Esophagus squamous epithelium (tissue), 5 donors: ENCODE data around the gene CRNN. TPM values are rescaled to one million over a fixed set of nuclear protein-coding genes. Genes with fewer than 3 reads are reported as not detected.

Experiments
- DNase-seq: peaks from one replicate; lab custom pipeline; 2025; lab: John Stamatoyannopoulos, UW
- H3K27ac ChIP-seq, 4 donors: fragments of 200-600 bp; sonication (generic); one replicate each; pipeline ENCODE4 v1.5.1; 2016 to 2019; ENCODE audit warnings: mild to moderate bottlenecking in 1 of 4
- H3K27me3 ChIP-seq, 4 donors: fragments of 200-600 bp; sonication (generic); 1 replicate in 3 of 4; 2 replicates in 1 of 4; pipeline versions ENCODE4 v1.5.1 to v1.6.0; 2017 to 2021; ENCODE audit warnings: antibody characterized with exemption in 1 of 4
- H3K36me3 ChIP-seq, 3 donors: fragments of 200-600 bp; sonication (generic); one replicate each; pipeline ENCODE4 v1.5.1; 2016 to 2019
- H3K4me1 ChIP-seq, 3 donors: fragments of 200-600 bp; sonication (generic); one replicate each; pipeline ENCODE4 v1.5.1; 2017 to 2019
- H3K4me3 ChIP-seq, 4 donors: fragments of 200-600 bp; sonication (generic); 1 replicate in 3 of 4; 2 replicates in 1 of 4; pipeline ENCODE4 v1.5.1; 2016 to 2019; ENCODE audit warnings: mild to moderate bottlenecking in 2 of 4, moderate library complexity in 1 of 4
- H3K9me3 ChIP-seq, 3 donors: fragments of 200-600 bp; sonication (generic); one replicate each; pipeline ENCODE4 v1.5.1; 2016 to 2019
- CTCF ChIP-seq, 6 experiments: fragments of 450-650 bp in 4 of 6; fragments of 200-600 bp in 2 of 6; sonication (generic) in 2 of 6; IDR thresholded peaks; one replicate each; pipeline ENCODE4 v1.5.1; 2016 to 2019; ENCODE audit warnings: antibody characterized with exemption in 6 of 6, mild to moderate bottlenecking in 4 of 6, moderate library complexity in 4 of 6
- POLR2A ChIP-seq, 4 donors: fragments of 450-650 bp; IDR thresholded peaks; one replicate each; pipeline ENCODE4 v1.6.1; 2017; ENCODE audit warnings: antibody characterized with exemption in 4 of 4, mild to moderate bottlenecking in 4 of 4, moderate library complexity in 3 of 4
- WGBS, 2 donors: methylation state at CpG; one replicate each; pipeline ENCODE4 v1.1.5; 2018; 5-methylcytosine and 5-hydroxymethylcytosine counted together
- intact Hi-C: fragments of 100-400 bp; cut with DNase I; formaldehyde crosslinking; loops from one replicate; pipeline ENCODE4 v1.15.0; 2022
- total RNA-seq, 4 donors: library from RNA; depleted of rRNA; stranded (reverse); fragments of >200 nt; gene quantifications; one replicate each; pipeline ENCODE4 v1.1.0, GENCODE V29; 2016
- donor health status: DM: yes; HTN: yes; CAD: no.

The CRNN gene
- total RNA-seq, 4 donors from 2014 or later = 1,263 to 5,310 (median 2,301) TPM

- no peak for DNase-seq
- Histone ChIP-seq H3K4me1 (peaks cover 29 to 78% (median 38%) of the 10 kb centered on the region in 3 donors), H3K27ac (peak overlapping the region in 3 of 4 donors; percentile 72 to 83 (median 83)), H3K36me3 (no peaks in the 10 kb centered on the region), H3K4me3 (no peak overlapping the region), H3K9me3 (no peaks in the 10 kb centered on the region), H3K27me3 (no peaks in the 10 kb centered on the region)
- WGBS, 2 donors = 46 to 49% methylated on average over 7 of the region's 8 CpGs
- TF ChIP-seq POLR2A (IDR thresholded peaks at IDR 0.05) = no peak
- intact Hi-C loops = no loop called here
Measured at GRCh38 chr1:152442301-152442700, 28.2 kb upstream of the CRNN start.

GRCh38 chr1:152441756-152442155 is 27.7 kb upstream of the CRNN start:
- Histone ChIP-seq H3K4me3 (no peak overlapping the region), H3K4me1 (peaks cover 27 to 78% (median 38%) of the 10 kb centered on the region in 3 donors), H3K36me3 (no peaks in the 10 kb centered on the region), H3K27ac (peak overlapping the region; percentile 64 to 83 (median 78)), H3K27me3 (no peaks in the 10 kb centered on the region), H3K9me3 (no peaks in the 10 kb centered on the region)
- DNase-seq = no peak
- WGBS, 2 donors = 77 to 100% methylated on average over 1 to 2 of the region's 2 CpGs
- intact Hi-C loops = no loop called here
- TF ChIP-seq CTCF (IDR thresholded peaks at IDR 0.05) (no peak), POLR2A (IDR thresholded peaks at IDR 0.05) (no peak)

GRCh38 chr1:152440635-152441471 is 26.8 kb upstream of the CRNN start:
- intact Hi-C loops = no loop called here
- DNase-seq = no peak
- Histone ChIP-seq H3K36me3 (no peaks in the 10 kb centered on the region), H3K4me3 (no peak overlapping the region), H3K27me3 (no peaks in the 10 kb centered on the region), H3K27ac (peak overlapping the region; percentile 6 to 83 (median 78)), H3K4me1 (peaks cover 27 to 80% (median 38%) of the 10 kb centered on the region in 3 donors), H3K9me3 (no peaks in the 10 kb centered on the region)
- whole genome bisulfite sequencing, 2 donors = 25 to 28% methylated on average over 14 to 16 of the region's 17 CpGs
- no peak for TF ChIP-seq POLR2A (IDR thresholded peaks at IDR 0.05)
- peak; percentile 66 to 96 (median 82) for TF ChIP-seq CTCF (IDR thresholded peaks at IDR 0.05)

GRCh38 chr1:152436593-152437496 is 22.8 kb upstream of the CRNN start:
- intact Hi-C loops = no loop called here
- no peaks in the 10 kb centered on the region for H3K27me3 ChIP-seq
- H3K36me3 ChIP-seq = no peaks in the 10 kb centered on the region
- H3K4me1 ChIP-seq = peaks cover 12 to 51% (median 24%) of the 10 kb centered on the region in 3 donors
- no peak overlapping the region for H3K4me3 ChIP-seq
- no peak for DNase-seq
- peak overlapping the region; percentile 61 to 88 (median 79) for H3K27ac ChIP-seq
- no peaks in the 10 kb centered on the region for H3K9me3 ChIP-seq
- no peak for TF ChIP-seq POLR2A (IDR thresholded peaks at IDR 0.05)
- TF ChIP-seq CTCF (IDR thresholded peaks at IDR 0.05) = no peak
- 50 to 51% methylated on average over 2 of the region's 2 CpGs for whole genome bisulfite sequencing, 2 donors

GRCh38 chr1:152427458-152427857 is 13.4 kb upstream of the CRNN start:
- Histone ChIP-seq H3K36me3 (no peaks in the 10 kb centered on the region), H3K4me1 (peaks cover 0 to 33% (median 5%) of the 10 kb centered on the region in 3 donors), H3K9me3 (peaks cover 0 to 20% (median 0%) of the 10 kb centered on the region in 3 donors), H3K27ac (peak overlapping the region in 3 of 4 donors; percentile 67 to 85 (median 79)), H3K27me3 (no peaks in the 10 kb centered on the region), H3K4me3 (no peak overlapping the region)
- TF ChIP-seq CTCF (IDR thresholded peaks at IDR 0.05) = no peak
- no peak for TF ChIP-seq POLR2A (IDR thresholded peaks at IDR 0.05)
- no peak for DNase-seq
- intact Hi-C loops = no loop called here
- 36 to 67% methylated on average over 1 to 2 of the region's 3 CpGs for WGBS, 2 donors
